Stimulated activated naive CD8-positive, alpha-beta T cell treated with anti-CD3 and anti-CD28 coated beads, Interleukin-15, Interleukin-2, amounts not matched to agents 100 U/mL and 50 U/mL, for 24 hours (primary cell): ENCODE measurements around the gene SLC4A5.
"Not testable (repeated sequence)": the region's sequence is repeated elsewhere in the genome, so short reads cannot be mapped to it uniquely, and the experiment has no call there.

Experiments
- ATAC-seq: fragments of 150-1000 bp; cut with Tn5 transposase; one replicate; pipeline ENCODE4 v1.10.0; 2021
- DNase-seq: peaks from one replicate; pipeline ENCODE4 v3.0.0; 2021

SLC4A5 gene

DNA sequence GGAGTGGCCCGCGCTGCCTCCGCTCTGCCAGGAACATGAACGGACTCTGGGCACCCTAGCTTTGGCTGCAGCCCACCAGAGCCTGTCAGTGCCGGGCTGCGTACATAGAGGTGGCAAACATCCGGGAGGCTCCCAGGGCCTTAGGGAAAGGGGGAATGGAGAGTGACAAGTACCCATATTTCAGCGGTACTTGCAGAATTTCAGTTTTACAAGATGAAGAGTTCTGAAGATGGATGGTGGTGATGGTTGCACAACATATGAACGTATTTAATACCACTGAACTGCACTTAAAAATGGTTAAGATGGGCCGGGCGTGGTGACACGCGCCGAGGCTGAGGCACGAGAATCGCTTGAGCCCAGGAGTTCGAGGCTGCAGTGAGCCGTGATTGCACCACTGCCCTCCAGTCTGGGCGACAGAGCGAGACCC is 143.9 kb downstream of the SLC4A5 start:
- ATAC-seq (no peak), DNase-seq (no peak)

DNA sequence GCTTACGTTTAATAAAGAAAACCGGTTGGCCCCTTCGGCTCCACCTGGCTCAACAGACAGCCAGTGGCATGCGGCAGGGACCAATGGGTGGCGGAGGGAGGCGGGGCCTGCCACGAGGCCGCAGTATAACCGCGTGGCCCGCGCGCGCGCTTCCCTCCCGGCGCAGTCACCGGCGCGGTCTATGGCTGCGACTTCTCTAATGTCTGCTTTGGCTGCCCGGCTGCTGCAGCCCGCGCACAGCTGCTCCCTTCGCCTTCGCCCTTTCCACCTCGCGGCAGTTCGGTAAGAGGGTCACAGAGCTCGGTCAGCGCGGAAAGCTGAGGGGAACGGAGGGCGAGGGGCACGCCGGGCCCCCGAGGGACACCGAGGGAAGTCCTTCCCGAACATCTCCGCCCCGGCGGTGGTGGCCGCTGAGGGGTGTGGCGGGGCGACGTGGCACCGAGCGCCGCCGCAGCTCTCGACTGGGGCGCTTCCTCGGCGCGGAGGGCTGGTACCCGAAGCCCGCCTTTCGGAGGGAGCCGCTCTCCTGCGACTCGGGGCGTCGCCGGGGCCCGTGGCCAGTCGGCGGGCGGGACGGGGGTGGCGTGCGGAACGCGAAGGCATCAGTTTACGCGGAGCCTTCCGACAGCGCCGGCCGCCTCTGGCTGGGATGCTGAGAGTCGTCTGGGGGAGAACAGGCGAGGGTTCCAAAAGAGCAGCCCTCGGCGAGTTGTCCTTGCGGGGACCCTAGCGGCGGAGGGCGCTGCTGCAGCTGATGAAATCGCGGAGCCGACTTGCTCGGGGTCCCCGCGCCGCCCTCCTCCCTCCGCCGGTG is 144.5 kb downstream of the SLC4A5 start, which contains the start of gene MTHFD2:
MTHFD2 (plus strand) TSS at position 155 of the 814 bp plus-strand sequence; CDS start at position 182, 27 bp downstream.
- ATAC-seq (peak; percentile 95), DNase-seq (peak; percentile 93)

DNA sequence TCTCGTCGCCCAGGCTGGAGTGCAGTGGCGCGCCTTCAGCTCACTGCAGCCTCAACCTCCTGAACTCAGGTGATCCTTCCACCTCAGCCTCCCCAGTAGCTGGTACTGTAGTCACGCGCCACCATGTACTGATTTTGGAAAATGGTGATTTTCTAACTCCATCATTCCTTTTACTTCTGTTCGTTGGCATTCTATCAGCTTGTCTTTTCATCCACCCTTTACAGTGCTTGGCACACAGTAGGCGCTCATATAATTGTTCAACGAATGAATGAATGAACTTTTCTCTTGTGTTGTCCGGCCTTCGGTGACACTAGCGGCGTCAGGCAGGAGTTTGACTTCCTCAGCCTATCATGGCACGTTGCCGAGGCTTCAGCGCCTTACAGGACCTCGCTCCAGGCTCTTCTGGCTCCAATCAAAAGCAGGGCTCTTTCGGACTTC is 145.2 kb downstream of the SLC4A5 start:
- DNase-seq, result no peak
- ATAC-seq, result no peak

DNA sequence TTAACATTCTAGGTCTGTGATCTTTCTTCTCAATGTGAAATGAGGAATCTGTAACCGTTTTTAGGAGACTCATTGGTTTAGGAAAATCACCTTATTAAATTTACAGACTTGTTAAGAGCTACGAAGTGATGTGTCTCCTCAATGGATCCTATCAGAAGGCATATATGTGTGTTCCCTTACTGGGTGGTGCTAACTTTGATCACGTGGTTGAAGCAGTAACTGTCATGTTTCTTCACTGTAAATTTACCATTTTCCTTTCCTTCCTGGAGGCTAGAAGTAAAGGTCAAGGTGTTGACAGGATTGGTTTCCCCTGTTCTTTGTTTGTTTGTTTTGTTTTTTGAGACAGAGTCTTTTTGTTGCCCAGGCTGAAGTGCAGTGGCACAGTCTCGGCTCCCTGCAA is 146.2 kb downstream of the SLC4A5 start:
- DNase-seq (no peak), ATAC-seq (no peak)

DNA sequence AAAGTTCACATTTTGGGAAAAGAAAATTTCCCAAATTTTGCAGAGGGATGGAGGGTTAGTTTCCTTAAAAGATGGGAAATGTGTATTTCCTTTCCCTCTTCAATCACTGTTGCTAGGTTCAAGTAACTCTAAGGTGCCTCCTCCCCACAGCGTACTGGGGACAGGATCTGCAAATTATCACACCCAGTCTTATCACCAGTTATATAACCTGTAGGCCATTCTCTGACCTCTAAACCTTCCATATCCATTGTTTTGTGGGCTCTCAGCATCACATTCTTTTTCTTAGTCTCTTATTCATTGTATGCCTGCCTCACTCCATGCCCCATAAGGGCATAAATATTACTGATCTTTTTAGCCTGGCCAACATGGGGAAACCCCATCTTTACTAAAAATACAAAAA is 148.4 kb downstream of the SLC4A5 start:
- no peak for ATAC-seq
- DNase-seq, result no peak

DNA sequence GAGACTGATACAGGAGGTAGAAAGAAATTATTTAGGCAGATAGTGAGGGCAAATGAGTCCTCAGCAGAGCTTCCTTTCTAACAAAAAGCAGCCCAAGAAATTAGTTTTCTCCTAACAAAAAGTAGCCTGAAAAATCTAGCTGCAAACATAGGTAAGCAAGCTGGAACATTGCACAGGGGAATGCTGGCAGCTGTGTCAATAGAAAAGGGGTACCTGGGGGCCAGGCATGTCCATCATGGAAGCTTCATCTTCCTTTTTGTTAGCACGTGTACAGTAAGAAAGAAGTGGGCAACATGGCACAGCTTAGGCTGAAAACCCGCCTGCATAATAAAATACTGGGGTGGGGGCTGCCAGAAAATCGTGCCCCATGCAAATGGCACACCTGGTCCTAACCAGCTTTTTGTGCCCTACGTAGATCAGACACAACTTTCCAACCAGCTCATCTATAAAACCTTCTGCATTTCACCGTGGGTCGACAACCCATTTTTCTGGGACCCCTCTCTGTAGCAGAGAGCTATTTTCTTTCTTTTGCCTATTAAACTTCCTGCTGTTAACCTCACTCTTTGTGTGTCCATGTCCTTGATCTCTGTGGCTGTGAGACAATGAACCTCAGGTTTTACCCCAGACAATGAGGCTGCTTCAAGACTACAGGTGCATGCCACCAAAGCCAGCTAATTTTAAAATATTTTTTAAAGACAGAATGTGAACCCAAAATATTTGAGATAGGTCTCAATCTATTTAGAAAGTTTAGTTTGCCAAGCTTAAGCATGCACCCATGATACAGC is 151.4 kb downstream of the SLC4A5 start:
- no peak for DNase-seq
- no peak for ATAC-seq

DNA sequence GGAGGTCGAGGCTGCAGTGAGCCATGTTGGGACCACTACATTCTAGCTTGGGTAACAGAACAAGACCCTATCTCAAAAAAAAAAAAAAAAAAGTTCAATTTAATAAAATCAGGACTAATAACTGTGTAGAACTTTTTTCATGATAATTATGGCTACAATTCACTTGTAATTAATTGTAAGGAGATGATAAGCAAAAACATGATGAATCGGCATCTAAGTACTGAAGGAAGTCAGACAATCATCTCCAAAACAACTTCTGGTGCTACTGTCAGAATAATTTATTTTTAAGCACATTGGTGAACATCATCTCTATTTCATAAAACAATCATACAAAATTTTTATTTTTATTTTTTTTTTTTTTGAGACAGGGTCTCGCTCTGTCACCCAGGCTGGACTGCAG is 154.5 kb downstream of the SLC4A5 start:
- DNase-seq (no peak), ATAC-seq (no peak)

DNA sequence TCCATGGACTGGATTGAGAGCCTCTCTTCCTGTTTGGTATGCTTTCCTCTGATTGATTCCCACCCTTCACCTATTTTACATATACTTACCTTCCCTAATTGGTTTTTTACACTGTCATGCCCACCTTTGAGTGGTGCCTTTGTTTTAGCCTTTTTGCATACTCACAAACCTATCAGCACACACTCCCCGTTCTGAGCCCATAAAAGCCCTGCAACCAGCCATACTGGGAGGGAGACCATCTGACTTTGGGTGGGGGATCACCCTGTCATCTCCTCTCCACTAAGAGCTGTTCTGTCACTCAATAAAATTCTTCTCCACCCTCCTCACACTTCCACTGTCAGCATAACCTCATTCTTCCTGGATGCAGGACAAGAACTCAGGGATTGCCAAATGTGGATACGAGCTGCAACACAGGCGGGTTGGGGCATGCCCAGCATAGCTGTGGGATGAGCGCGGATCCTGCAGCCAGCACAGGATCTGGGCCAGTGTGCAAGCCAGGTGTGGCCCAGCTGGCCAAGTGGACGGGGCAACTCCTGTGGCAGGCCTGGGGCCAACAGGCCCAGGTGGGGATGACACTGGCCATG is 155.1 kb downstream of the SLC4A5 start:
- DNase-seq (no peak), ATAC-seq (no peak)

DNA sequence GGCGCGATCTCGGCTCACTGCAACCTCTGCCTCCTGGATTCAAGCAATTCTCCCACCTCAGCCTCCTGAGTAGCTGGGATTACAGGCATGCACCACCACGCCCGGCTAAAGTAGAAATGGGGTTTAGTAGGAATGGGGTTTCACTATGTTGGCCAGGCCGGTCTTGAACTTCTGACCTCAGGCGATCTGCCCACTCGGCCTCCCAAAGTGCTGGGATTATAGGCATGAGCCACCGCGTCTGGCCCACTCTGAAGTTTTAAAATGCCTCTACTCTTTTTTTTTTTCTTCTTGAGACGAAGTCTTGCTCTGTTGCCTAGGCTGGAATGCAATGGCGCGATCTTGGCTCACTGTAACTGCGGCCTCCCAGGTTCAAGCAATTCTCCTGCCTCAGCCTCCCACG is 156.5 kb downstream of the SLC4A5 start:
- DNase-seq, ATAC-seq: not testable (repeated sequence)

DNA sequence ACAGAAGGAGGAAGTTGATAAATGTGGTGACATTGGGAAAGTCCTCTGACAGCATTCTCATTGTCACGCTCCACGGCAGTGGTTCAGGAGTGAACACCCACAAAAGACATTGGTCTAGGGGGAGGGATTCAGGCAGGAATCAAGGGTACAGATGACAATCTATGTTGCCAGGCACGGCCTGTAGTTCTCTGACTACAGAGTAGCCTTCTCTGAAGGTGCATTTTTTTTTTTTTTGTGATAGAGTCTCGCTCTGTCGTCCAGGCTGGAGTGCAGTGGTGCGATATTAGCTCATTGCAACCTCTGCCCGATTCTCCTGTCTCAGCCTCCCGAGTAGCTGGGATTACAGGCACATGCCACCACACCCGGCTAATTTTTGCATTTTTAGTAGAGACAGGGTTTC is 157.2 kb downstream of the SLC4A5 start:
- ATAC-seq (peak; percentile 87), DNase-seq (peak; percentile 40)

DNA sequence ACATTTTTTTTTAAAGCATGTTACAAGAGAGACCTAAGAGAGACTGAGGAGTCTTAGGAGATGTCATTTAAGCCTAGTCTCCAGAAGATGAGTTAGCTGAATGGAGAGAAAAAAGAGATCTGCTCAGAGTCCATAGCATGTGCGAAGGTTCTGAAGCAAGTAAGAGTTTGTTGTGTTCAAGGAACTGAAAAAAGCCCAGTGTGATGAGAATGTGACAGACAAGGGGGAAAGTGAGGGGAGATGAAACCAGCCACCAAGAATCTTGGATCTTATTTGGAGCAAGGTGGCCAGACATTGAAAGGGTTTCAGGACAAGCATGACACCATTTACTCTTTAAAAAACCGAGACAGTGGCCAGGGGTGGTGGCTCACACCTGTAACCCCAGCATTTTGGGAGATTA is 159.3 kb downstream of the SLC4A5 start:
- DNase-seq, result no peak

DNA sequence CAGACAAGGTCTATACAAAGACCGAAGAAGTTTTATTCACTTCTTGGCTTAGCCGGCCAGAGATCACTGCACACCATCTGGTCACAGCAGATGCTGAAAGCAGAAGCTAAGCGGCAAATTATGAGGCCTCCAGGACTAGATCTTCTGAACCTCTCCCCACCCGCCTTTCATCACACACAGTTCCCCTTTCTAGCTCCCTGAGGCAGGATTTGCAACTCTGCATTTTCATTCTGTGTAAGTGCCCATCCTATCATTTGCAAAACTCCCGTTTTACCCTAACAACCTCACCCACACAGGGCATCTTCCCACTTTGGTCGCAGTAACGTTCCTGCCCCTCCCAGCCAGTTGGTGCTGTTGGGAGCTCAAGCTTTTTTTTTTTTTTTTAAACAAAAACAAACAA is 161.5 kb downstream of the SLC4A5 start:
- DNase-seq (no peak), ATAC-seq (no peak)

More for the DNA sequence above, 159.3 kb downstream of the SLC4A5 start:
- ATAC-seq, result no peak

DNA sequence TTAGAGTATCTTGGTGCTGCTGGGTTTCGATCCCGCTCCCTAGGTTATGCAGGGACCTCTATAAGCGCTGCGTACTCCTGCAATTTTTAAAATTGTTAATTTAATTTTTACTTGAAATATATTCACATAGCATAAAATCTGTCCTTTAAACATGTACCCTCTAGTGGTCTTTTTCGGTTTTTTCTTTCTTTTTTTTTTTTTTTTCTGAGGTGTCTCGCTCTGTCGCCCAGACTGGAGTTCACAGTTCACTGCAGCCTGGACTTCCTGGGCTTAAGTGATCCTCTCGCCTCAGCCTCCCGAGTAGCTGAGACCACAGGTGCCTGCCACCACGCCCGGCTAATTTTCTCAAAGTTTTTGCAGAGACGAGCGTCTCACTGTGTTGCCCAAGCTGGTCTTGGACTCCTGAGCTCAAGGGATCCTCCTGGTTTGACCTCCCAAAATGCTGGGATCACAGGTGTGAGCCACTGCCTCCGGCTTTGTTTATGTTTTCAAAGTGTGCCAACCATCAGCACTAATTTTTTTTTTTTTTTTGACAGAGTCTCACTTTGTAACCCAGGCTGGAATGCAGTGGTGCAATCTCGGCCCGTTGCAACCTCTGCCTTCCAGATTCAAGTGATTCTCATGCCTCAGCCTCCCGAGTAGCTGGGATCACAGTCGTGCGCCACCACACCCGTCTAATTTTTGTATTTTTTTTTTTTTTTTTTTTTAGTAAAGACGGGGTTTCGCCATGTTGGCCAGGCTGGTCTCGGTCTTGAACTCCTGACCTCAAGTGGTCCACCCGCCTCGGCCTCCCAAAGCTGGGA is 164.0 kb downstream of the SLC4A5 start:
- no peak for DNase-seq
- ATAC-seq, result peak; percentile 6

DNA sequence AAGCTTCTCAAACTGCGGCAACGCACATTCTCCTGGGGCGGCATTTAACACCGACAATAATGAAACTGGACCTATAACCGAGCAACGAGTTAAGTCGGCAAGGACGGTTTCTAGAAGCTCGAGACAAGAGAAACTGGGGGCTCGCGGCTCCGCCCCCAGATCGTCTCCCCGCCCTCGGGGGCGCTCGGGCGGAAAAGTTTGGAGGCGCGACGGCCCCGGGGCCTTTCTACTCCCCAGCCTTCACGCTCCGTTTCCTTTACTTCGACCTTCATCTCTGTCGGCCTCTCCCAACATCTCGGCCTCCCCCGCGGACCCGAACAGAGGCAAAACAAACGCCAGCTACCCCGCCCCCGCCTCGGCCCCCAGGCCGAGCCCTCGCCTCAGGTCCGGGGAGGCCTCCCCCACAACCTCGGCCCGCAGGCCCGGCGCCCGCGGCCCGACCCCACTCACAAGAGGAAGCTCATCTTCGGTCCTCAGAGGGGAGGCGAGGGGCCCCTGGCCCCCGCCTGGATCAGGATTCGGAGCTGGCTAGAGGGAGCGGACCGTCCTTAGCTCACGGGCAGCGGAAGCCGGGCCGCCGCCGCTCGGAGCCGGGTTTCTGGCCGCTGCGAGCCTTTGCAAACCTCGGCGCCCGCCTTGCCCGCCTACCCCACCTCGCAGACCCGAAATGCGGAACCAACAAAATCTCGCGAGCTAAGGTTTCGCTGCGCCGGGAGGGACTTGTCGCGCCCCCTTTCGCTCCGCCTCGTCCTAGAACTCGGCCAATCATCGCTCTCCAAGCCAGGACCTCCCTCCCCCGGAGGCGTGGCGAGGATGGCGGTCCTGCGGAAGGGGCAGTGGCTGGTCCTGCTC is 164.8 kb downstream of the SLC4A5 start, which contains the start of gene MOB1A:
MOB1A (minus strand) TSS at position 669 of the 852 bp plus-strand sequence; CDS start at position 464, 205 bp downstream.
- ATAC-seq, result peak; percentile 96
- DNase-seq, result peak; percentile 98

DNA sequence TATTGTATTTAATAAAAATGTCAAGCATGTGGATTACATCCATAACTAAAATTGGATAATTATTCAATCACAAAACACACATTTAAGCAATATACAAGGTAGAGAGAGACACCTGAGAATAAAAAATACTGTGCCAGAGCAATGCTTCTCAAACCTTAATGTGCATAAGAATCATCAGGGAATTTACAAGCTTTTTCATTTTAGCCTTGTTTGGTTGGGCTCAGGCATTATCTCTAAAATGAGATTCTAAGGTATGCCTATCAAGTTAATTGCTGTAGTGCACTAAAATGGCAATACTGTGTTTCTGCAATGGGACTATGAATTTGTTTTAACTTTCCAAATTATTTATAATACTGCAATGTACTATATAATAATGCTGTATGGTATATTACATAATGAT is 165.5 kb downstream of the SLC4A5 start:
- ATAC-seq, result no peak
- no peak for DNase-seq

DNA sequence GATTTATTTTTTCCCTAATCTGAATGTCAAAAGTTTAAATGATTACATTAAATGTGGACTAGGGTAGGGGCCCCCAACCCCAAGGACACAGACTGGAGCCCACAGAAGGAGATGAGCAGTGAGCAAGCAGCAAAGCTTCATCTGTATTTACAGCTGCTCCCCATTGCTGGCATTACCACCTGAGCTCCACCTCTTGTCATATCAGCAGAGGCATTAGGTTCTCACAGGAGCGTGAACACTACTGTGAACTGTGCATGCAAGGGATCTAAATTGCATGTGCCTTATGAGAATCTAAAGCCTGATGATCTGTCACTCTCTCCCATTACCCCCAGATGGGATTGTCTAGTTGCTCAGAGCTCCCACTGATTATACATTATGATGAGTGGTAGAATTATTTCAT is 168.3 kb downstream of the SLC4A5 start:
- no peak for DNase-seq
- no peak for ATAC-seq

DNA sequence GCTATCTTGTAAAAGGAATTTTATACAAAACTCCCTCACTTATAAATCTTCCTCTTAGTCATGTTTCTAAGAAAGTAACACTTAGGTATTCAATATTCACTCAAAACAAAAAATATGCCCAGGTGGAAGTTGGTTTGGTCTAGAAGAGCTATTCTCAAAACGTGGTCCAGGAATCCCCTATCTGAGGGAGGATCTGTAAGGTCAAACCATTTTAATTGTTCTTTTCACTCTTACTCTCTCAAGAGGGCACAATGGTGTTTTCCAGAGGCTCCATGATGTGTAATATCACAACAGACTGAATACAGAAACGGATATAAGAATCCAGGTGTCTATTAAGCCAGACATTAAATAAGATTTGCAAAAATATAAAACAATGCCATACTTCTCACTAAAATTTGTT is 174.5 kb downstream of the SLC4A5 start:
- ATAC-seq (peak; percentile 78), DNase-seq (no peak)
